Posterior cingulate gyrus (tissue), 11 donors: ENCODE data around the gene KLHL10.
"Not testable (repeated sequence)": the region's sequence is repeated elsewhere in the genome, so short reads cannot be mapped to it uniquely, and the experiment has no call there.

ENCODE experiments used
- DNase-seq, 10 donors: peaks; one replicate each; pipeline versions ENCODE4 v3.0.0 to v3.0.0-alpha.2; 2020 to 2021; ENCODE audit warnings: mixed read lengths in 3 of 10
- intact Hi-C: fragments of 100-400 bp; cut with DNase I; formaldehyde crosslinking; loops from one replicate; pipeline ENCODE4 v1.15.1; 2023

Gene KLHL10

DNA sequence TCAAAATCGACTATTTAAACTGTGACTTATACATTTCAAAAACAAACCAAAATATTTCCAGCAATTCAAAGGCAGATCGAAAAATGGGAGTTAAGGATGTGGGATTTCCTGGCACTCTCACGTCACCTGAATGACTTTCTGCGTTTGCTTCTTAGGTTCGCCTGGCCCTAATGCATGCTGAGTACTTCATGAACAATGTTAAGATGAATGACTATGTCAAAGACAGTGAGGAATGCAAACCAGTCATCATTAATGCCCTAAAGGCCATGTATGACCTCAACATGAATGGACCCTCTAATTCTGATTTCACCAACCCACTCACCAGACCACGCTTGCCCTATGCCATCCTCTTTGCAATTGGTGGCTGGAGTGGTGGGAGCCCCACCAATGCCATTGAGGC, 7.3 kb downstream of the KLHL10 start:
- DNase-seq: no peak
- intact Hi-C loops: no loop called here

DNA sequence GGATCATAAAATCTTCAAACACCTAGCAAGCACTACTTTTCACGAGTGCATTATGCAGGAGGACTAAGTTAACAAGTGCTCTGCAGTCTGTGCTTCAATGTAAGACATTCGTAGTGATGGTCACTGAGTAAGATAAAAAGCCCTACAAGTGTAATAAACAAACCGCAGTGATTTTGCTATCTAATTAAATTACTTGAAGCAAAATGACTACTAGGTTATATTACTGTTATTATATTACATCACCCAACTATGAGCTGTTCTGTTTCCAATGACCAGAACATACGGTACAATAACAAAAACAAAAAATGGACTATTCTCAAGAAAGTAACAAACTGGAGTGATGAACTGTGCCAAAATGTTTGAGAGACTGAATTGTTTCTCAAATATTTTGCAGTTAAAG, 11.2 kb downstream of the KLHL10 start:
- DNase-seq: no peak
- intact Hi-C loops: no loop called here

DNA sequence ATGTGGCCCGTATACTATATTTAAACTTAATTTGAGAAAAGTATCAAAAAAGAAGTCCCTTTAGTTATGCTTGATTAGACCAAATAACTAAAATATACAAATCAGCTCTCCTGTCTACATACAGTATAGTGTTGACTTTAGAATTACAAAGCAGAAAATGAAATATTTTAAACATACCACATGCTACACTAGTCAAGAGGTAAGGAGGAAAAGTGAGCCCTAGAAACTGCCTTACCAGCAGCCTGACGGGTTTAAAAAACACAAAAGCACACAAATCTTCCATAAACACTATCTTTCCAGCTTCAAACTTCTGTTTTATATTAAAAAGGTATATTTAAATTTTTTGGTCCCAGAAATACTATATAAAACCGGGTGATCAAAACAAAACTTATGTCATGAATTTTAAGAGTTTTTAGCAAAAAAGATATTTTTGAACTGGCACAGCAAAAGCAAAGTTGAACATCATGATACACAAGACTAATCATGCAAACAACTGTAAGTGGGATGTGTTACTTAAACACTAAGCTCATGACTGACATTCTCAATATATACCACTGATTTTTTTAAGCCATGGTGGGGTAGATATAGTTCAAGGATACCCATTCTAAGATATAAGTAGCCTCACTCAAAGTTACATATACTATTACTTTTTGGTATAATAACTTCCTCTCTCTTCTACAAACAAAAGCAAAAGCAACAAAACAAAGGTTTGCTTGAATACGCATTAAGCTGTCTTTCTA, 11.8 kb downstream of the KLHL10 start:
- intact Hi-C loops: no loop called here
- DNase-seq: no peak

DNA sequence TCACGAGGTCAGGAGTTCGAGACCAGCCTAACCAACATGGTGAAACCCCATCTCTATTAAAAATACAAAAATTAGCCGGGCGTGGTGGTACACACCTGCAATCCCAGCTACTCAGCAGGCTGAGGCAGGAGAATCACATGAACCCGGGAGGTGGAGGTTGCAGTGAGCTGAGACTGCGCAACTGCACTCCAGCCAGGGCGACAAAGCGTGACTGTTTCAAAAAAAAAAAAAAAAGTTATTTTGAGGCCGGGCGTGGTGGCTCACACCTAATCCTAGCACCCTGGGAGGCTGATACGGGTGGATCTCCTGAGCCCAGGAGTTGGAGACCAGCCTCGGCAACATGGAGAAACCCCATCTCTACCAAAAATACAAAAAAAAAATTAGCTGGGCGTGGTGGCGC, 13.8 kb downstream of the KLHL10 start:
- DNase-seq, intact Hi-C loops: not testable (repeated sequence)

DNA sequence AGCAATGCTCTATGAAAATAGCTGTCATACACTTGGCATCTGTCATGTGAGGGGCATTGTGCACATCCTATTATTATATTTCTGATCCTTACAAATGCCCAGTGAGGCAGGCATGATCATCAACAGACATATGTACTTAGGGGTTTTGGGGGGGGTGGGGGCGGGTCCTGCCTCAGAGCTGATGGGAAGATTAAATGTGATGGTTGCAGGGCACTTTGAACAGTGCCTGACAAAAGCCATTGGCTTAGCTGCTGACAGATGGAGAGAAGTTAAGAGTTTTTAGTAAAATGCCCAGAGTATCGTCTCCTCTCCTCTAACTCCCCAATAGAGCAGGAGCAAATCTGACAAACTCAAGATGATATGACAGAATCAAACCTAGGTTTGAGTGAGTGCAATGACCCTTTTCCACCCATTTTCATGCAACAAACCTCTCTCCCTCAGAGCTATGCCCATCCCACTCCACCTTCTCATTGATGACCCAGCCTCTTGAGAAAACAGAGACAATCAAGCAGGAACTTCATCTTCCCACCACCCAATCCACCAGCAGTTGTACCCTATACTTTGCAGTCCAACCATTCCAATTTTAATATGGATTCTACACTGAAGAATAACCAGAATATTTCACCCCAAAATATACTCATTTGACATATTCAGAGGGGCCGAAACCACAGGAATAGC, 22.8 kb downstream of the KLHL10 start:
- DNase-seq: no peak
- intact Hi-C loops: loop anchor here (5.0 kb wide), 1 partner anchor 57 kb away; the partner anchor contains the start of gene ACLY

DNA sequence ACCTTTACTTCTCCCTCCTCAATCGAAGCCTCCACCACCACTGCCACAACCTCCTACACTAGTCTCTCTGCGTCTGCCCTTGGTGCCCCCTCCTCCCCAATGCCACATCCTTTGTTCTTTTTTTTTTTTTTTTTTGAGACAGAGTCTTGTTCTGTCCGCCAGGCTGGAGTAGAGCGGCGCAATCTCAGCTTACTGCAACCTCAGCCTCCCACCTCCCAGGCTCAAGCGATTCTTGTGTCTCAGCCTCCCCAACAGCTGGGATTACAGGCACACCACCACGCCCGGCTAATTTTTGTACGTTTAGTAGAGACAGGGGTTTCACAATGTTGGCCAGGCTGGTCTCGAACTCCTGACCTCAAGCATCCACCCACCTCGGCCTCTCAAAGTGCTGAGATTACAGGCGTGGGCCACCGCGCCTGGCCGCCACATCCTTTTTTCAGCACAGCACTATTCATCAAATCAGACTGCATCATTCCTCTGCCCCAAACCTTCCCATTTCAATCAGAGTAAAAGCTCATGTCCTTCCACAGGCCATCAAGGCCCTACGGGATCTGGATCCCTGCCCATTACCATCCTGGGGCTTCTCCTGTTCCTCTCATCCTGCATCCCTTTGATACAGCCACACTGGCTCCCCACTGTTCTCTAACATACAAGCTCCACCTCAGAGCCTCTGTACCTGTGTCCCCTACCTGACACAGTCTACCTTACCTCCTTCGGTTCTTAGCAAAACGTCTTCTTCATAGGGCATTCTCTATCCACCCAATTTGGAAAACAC, 25.6 kb downstream of the KLHL10 start:
- intact Hi-C loops: loop anchor here (5.0 kb wide), 1 partner anchor 54 kb away; the partner anchor contains the start of gene ACLY
- DNase-seq: peak in 1 of 10 donors; percentile 64

- intact Hi-C loops: loop anchor here (5.0 kb wide), 1 partner anchor 53 kb away; the partner anchor contains the start of gene ACLY
- DNase-seq: peak in 5 of 10 donors; percentile 39 to 95 (median 92)
These were observed 26.8 kb downstream of the KLHL10 start for GRCh38 chr17:41864498-41864835.

DNA sequence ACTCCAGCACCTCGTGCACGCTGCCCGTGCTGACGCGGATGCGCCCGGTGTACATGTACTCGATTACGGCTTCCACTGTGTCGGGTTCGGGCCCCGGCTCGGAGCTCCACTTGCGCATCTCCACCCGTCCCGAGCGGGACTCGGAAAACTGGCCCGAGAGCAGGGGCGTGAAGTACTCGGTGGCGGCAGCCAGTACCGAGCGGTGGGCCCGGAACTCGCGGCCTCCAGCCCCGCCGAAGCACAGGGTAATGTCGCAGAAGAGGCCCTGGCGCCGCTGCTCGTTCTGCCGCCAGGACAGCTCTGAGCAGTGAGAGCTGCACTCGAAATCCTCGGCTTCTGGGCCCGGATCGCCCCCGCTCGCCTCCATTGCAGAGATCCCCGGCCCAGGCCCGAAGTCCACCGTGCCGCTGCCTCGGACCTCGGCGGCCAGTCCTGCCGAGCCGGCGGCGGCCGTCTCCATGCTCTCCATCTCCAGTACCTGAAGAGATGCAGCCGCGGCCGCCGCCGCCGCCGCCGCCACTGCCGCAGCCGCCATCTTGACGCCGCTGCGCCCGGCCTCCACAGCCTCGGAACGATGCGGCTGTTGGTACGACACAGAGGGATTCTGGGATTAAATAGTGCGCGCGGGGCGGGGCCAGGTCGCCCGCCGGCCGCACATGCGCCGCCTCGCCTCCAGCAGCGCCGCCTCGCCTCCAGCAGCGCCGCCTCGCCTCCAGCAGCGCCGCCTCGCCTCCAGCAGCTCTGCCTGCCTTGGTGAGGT, 27.4 kb downstream of the KLHL10 start, which contains the start of gene KLHL11:
Gene KLHL11, minus strand, starts transcription at position 588 of the 760 bp plus-strand sequence. Its CDS starts 53 bp downstream, at position 535.
- intact Hi-C loops: loop anchor here (5.0 kb wide), 1 partner anchor 52 kb away; the partner anchor contains the start of gene ACLY
- peak; percentile 85 to 99 (median 88) for DNase-seq

GRCh38 chr17:41865596-41865893, 27.9 kb downstream of the KLHL10 start:
- no peak for DNase-seq
- intact Hi-C loops: no loop called here

- intact Hi-C loops: no loop called here
- no peak for DNase-seq
These were observed 30.9 kb downstream of the KLHL10 start for GRCh38 chr17:41868568-41868967.

DNA sequence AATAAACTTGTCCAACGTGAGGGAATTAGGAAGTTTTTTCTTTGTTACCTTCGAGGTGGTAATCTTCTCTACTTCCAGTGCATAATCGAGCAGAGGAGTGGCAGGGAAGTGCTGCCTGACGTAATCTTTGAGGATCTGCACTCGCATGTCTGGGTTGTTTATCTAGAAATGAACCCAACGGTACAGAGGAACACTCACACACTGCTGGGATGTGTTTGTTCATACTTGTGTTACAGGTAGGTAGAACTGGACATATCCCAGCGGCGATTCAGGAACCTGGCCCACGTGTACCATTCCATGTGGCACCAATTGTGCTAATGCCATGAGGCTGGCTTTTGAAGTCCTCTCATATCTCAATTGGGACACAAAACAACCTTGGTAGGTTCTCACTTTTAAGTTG, 31.8 kb downstream of the KLHL10 start:
- intact Hi-C loops: no loop called here
- no peak for DNase-seq

DNA sequence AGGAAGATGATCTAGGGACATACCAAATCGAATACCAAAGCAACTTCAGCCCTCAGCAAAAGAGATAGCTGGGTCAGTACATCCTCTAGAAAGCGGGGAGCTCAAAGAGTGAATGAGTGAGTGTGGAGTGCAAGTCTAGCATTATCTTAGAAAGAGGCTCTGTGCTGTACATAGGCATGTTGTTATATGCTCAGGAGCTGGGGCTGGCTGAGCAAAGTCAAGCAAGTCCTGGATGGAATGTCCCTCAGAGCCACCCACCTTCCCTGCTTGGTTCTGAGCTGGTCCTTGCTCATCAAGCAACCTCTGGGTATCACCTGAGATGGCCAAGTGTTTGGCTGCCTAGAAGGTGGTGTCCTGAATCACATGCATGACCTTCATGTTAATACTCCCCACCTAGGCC, 32.5 kb downstream of the KLHL10 start:
- intact Hi-C loops: no loop called here
- no peak for DNase-seq

DNA sequence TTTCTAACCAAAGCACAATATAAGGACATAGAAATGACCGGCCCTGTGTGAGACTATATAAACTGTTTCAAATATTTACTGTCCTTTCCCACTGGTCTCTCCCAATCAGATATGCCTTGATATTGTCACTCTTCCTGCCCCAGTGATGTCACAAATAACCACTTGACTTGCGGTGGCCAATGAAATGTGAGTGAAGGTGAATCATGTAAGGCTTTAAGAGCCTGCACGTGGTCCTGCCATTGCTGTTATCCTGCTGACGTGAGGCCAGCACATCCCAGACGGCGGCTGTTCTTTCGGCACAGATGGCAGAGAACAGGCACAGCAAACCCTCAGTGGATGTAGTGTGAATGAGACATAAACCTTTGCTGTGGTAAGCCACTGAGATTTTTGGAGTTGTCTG, 33.0 kb downstream of the KLHL10 start:
- DNase-seq: peak in 4 of 10 donors; percentile 13 to 86 (median 30)
- intact Hi-C loops: no loop called here

- DNase-seq: no peak
- intact Hi-C loops: no loop called here
These were observed 34.2 kb downstream of the KLHL10 start for GRCh38 chr17:41871789-41872188.

- intact Hi-C loops: no loop called here
- no peak for DNase-seq
These were observed 36.1 kb downstream of the KLHL10 start for GRCh38 chr17:41873559-41874292.

DNA sequence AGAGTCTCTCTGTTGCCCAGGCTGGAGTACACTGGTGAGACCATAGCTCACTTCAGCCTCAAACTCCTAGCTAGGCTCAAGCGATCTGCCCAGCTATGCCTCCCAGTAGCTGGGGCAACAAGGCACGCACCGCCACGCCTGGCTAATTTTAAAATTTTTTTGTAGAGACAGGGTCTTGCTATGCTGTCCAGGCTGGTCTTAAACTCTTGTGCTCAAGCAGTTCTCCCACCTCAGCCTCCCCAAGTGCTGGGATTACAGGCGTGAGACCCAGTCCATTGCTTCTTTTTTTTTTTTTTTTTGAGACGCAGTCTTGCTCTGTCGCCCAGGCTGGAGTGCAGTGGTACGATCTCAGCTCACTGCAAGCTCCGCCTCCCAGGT, 36.7 kb downstream of the KLHL10 start:
- intact Hi-C loops, DNase-seq: not testable (repeated sequence)

GRCh38 chr17:41880130-41880529, 42.5 kb downstream of the KLHL10 start:
- DNase-seq: no peak
- intact Hi-C loops: loop anchor here (10.0 kb wide), 1 partner anchor 145 kb away; the partner anchor contains the start of gene HAP1

GRCh38 chr17:41882756-41883155, 45.1 kb downstream of the KLHL10 start:
- peak in 2 of 10 donors; percentile 2 to 9 for DNase-seq
- intact Hi-C loops: loop anchor here (10.0 kb wide), 1 partner anchor 148 kb away; the partner anchor contains the start of gene HAP1

DNA sequence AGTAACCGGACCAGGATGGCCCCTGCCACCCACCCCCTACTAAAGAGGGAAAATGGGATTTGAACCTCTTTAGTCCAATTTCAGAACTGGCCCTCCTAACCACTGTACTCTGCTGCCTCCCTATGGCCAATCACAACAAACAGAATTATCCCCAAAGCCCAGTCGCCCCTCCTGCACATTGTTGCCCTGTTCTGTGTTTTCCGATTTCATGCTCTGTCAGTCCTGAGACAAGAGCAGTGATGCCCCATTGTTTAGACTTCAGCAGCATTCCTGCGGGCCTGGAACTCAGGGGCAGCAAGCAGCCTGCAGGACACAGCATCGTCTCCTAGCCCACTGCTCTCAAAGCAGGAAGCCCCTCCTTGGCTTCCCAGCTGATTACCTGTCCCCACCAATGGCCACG, 48.1 kb downstream of the KLHL10 start:
- intact Hi-C loops: loop anchor here (10.0 kb wide), 1 partner anchor 151 kb away; the partner anchor contains the start of gene HAP1
- peak in 2 of 10 donors; percentile 24 to 55 for DNase-seq
